ENCODE results near the gene LRFN4.

The LRFN4 gene

DNA sequence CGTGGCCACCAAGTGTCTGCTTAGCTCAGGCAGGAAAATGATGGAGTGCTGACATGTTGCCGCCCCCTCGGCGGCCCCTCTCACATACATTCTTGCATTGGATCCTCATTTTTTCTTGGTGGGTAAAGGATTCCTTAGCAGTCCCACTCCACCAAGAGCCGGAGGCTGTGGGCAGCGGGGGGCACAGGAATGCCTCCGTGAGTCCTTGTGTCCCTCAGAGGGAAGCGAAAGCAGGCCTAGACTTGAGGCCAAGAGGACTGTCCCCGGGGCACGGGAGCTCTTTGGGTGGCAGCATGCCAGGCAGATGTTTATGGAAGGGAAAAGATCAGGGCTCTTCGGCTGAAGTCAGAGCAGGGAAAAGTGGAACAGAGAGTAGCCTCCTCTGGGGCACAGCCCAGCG is 21.6 kb downstream of the LRFN4 start:
- H3K36me3 ChIP-seq (replicated peaks; ENCODE audit: insufficient read depth, low read length) = no peaks in the 10 kb centered on the region
- no peak overlapping the region for H3K4me3 ChIP-seq (ENCODE audit: low read length)
- H3K4me2 ChIP-seq (ENCODE audit: low read depth, low read length) = no peak overlapping the region
- no peaks in the 10 kb centered on the region for H3K9me3 ChIP-seq (replicated peaks; ENCODE audit: insufficient read depth, low read length)
- TF ChIP-seq EZH2phosphoT487 (IDR thresholded peaks at IDR 0.05; ENCODE audit: low read length) (no peak), EZH2 (optimal IDR thresholded peaks at IDR 0.05; ENCODE audit: low read depth, low read length) (no peak)
- TF ChIP-seq, protein P1, sequence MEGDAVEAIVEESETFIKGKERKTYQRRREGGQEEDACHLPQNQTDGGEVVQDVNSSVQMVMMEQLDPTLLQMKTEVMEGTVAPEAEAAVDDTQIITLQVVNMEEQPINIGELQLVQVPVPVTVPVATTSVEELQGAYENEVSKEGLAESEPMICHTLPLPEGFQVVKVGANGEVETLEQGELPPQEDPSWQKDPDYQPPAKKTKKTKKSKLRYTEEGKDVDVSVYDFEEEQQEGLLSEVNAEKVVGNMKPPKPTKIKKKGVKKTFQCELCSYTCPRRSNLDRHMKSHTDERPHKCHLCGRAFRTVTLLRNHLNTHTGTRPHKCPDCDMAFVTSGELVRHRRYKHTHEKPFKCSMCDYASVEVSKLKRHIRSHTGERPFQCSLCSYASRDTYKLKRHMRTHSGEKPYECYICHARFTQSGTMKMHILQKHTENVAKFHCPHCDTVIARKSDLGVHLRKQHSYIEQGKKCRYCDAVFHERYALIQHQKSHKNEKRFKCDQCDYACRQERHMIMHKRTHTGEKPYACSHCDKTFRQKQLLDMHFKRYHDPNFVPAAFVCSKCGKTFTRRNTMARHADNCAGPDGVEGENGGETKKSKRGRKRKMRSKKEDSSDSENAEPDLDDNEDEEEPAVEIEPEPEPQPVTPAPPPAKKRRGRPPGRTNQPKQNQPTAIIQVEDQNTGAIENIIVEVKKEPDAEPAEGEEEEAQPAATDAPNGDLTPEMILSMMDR (IDR thresholded peaks at IDR 0.05; ENCODE audit: low read length) = no peak
- no peaks in the 10 kb centered on the region for H3K79me2 ChIP-seq (ENCODE audit: low read length)
- H2AFZ ChIP-seq (ENCODE audit: low read length) = no peak overlapping the region
- no peak overlapping the region for H3K27ac ChIP-seq (ENCODE audit: low read length)
- peaks cover 3% of the 10 kb centered on the region; the same call in 1 of the 2 replicates for H3F3A ChIP-seq (ENCODE audit: insufficient read depth, low read length)
- H3K9me2 ChIP-seq (replicated peaks; ENCODE audit: insufficient read depth, low read length) = no peaks in the 10 kb centered on the region
- H3K27me3 ChIP-seq (replicated peaks; ENCODE audit: insufficient read depth, low read length) = peaks cover 45% of the 10 kb centered on the region
- H3K4me1 ChIP-seq (ENCODE audit: low read length) = peaks cover 9% of the 10 kb centered on the region
- no peak for DNase-seq
- H4K20me1 ChIP-seq (ENCODE audit: insufficient read depth, low read length) = no peaks in the 10 kb centered on the region
- H3K9ac ChIP-seq (ENCODE audit: low read length) = no peak overlapping the region

DNA sequence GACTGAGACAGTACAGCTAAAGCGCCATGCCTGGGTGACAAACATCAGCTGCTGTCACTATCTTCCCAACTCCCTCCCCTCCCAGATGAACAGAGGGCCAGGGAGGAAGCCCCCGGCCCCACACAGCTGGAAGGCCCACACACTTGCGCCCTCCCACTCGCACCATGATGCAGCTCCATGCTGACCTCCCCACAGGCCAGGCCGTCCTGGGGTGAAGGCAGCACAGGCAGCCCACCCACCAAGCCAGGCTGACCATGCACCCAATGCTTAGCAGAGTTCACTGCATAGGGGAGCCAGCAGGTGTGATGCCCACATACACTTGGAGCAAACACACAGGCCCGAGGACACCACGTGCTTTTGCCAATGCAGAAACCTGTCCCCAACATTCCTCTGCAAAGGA is 22.1 kb downstream of the LRFN4 start:
- no peak overlapping the region for H3K27ac ChIP-seq (ENCODE audit: low read length)
- no peaks in the 10 kb centered on the region for H3K9me3 ChIP-seq (replicated peaks; ENCODE audit: insufficient read depth, low read length)
- H2AFZ ChIP-seq (ENCODE audit: low read length) = no peak overlapping the region
- no peaks in the 10 kb centered on the region for H3K9me2 ChIP-seq (replicated peaks; ENCODE audit: insufficient read depth, low read length)
- H3K36me3 ChIP-seq (replicated peaks; ENCODE audit: insufficient read depth, low read length) = no peaks in the 10 kb centered on the region
- peaks cover 9% of the 10 kb centered on the region for H3K4me1 ChIP-seq (ENCODE audit: low read length)
- DNase-seq = no peak
- H3K4me3 ChIP-seq (ENCODE audit: low read length) = no peak overlapping the region
- H3K79me2 ChIP-seq (ENCODE audit: low read length) = no peaks in the 10 kb centered on the region
- TF ChIP-seq, protein P1 (IDR thresholded peaks at IDR 0.05; ENCODE audit: low read length) = no peak
- no peak for TF ChIP-seq EZH2 (optimal IDR thresholded peaks at IDR 0.05; ENCODE audit: low read depth, low read length)
- H3K4me2 ChIP-seq (ENCODE audit: low read depth, low read length) = no peak overlapping the region
- H3K27me3 ChIP-seq (replicated peaks; ENCODE audit: insufficient read depth, low read length) = peaks cover 45% of the 10 kb centered on the region
- no peaks in the 10 kb centered on the region for H4K20me1 ChIP-seq (ENCODE audit: insufficient read depth, low read length)
- H3F3A ChIP-seq (ENCODE audit: insufficient read depth, low read length) = peaks cover 3% of the 10 kb centered on the region; the same call in 1 of the 2 replicates
- H3K9ac ChIP-seq (ENCODE audit: low read length) = no peak overlapping the region

- no peak overlapping the region for H3K27ac ChIP-seq (ENCODE audit: low read length)
- H2AFZ ChIP-seq (ENCODE audit: low read length) = no peak overlapping the region
- TF ChIP-seq EZH2phosphoT487 (IDR thresholded peaks at IDR 0.05; ENCODE audit: low read length) = no peak
- TF ChIP-seq, protein P1 (IDR thresholded peaks at IDR 0.05; ENCODE audit: low read length) = no peak
- TF ChIP-seq EZH2 (optimal IDR thresholded peaks at IDR 0.05; ENCODE audit: low read depth, low read length) = no peak
- no peaks in the 10 kb centered on the region for H3K79me2 ChIP-seq (ENCODE audit: low read length)
- no peak overlapping the region for H3K4me2 ChIP-seq (ENCODE audit: low read depth, low read length)
- no peak overlapping the region for H3K4me3 ChIP-seq (ENCODE audit: low read length)
- no peaks in the 10 kb centered on the region for H3K36me3 ChIP-seq (replicated peaks; ENCODE audit: insufficient read depth, low read length)
- H3K9me2 ChIP-seq (replicated peaks; ENCODE audit: insufficient read depth, low read length) = no peaks in the 10 kb centered on the region
- peaks cover 3% of the 10 kb centered on the region; the same call in 1 of the 2 replicates for H3F3A ChIP-seq (ENCODE audit: insufficient read depth, low read length)
- peaks cover 9% of the 10 kb centered on the region for H3K4me1 ChIP-seq (ENCODE audit: low read length)
- H3K9me3 ChIP-seq (replicated peaks; ENCODE audit: insufficient read depth, low read length) = no peaks in the 10 kb centered on the region
- H3K27me3 ChIP-seq (replicated peaks; ENCODE audit: insufficient read depth, low read length) = peaks cover 41% of the 10 kb centered on the region
- no peak overlapping the region for H3K9ac ChIP-seq (ENCODE audit: low read length)
- no peak for DNase-seq
- H4K20me1 ChIP-seq (ENCODE audit: insufficient read depth, low read length) = no peaks in the 10 kb centered on the region
These were observed 22.7 kb downstream of the LRFN4 start for GRCh38 chr11:66879583-66879982.
